ENCODE results near the gene UBE2D1. TPM values are rescaled to one million over a fixed set of nuclear protein-coding genes. Genes with fewer than 3 reads are reported as not detected.

Gene UBE2D1
- total and polyA plus RNA-seq, 9 of the 15 experiments (the other 6 are each of a cell fraction or from before 2014, with no cell fraction given) = 4.1 to 24.4 (median 12.3) TPM

GRCh38 chr10:58341422-58341821 lies 6.6 kb downstream of the UBE2D1 start:
- H3K27ac ChIP-seq (ENCODE audit: extremely low read depth, low read depth, low read length) = no peak overlapping the region
- H3K36me3 ChIP-seq (ENCODE audit: control insufficient read depth, insufficient read depth, low read length) = no peaks in the 10 kb centered on the region; the same call in 2 of the 3 replicates
- intact Hi-C loops (cut with micrococcal nuclease) = no loop called here
- no peaks in the 10 kb centered on the region for H4K20me1 ChIP-seq (replicated peaks; ENCODE audit: control insufficient read depth, insufficient read depth, low read length)
- H3K79me2 ChIP-seq (ENCODE audit: control insufficient read depth, insufficient read depth, low read length) = peaks cover 20% of the 10 kb centered on the region; the same call in 2 of the 3 replicates
- DNase-seq (ENCODE audit: extremely low read depth in 1 of 4, low spot score in 3 of 4) (no peak), FAIRE-seq (no peak), ATAC-seq (no peak)
- TF ChIP-seq KHSRP (IDR thresholded peaks at IDR 0.05) (no peak), HNRNPLL (IDR thresholded peaks at IDR 0.05; ENCODE audit: low read depth, low read length, poor library complexity, severe bottlenecking) (no peak), MYC (IDR thresholded peaks at IDR 0.05; ENCODE audit: low read depth, low read length) (no peak), MYC (CRISPR knock-in tag; IDR thresholded peaks at IDR 0.05; ENCODE audit: borderline replicate concordance, low read depth) (no peak), LEF1 (IDR thresholded peaks at IDR 0.05) (no peak), STAT5B (CRISPR knock-in tag; IDR thresholded peaks at IDR 0.05) (no peak), HEY1 (CRISPR knock-in tag; IDR thresholded peaks at IDR 0.05; ENCODE audit: borderline replicate concordance) (no peak), FOXA3 (CRISPR knock-in tag; conservative IDR thresholded peaks at IDR 0.05 in 1 of 2, IDR thresholded peaks at IDR 0.05 in 1 of 2) (no peak)
- TF ChIP-seq, protein P1, sequence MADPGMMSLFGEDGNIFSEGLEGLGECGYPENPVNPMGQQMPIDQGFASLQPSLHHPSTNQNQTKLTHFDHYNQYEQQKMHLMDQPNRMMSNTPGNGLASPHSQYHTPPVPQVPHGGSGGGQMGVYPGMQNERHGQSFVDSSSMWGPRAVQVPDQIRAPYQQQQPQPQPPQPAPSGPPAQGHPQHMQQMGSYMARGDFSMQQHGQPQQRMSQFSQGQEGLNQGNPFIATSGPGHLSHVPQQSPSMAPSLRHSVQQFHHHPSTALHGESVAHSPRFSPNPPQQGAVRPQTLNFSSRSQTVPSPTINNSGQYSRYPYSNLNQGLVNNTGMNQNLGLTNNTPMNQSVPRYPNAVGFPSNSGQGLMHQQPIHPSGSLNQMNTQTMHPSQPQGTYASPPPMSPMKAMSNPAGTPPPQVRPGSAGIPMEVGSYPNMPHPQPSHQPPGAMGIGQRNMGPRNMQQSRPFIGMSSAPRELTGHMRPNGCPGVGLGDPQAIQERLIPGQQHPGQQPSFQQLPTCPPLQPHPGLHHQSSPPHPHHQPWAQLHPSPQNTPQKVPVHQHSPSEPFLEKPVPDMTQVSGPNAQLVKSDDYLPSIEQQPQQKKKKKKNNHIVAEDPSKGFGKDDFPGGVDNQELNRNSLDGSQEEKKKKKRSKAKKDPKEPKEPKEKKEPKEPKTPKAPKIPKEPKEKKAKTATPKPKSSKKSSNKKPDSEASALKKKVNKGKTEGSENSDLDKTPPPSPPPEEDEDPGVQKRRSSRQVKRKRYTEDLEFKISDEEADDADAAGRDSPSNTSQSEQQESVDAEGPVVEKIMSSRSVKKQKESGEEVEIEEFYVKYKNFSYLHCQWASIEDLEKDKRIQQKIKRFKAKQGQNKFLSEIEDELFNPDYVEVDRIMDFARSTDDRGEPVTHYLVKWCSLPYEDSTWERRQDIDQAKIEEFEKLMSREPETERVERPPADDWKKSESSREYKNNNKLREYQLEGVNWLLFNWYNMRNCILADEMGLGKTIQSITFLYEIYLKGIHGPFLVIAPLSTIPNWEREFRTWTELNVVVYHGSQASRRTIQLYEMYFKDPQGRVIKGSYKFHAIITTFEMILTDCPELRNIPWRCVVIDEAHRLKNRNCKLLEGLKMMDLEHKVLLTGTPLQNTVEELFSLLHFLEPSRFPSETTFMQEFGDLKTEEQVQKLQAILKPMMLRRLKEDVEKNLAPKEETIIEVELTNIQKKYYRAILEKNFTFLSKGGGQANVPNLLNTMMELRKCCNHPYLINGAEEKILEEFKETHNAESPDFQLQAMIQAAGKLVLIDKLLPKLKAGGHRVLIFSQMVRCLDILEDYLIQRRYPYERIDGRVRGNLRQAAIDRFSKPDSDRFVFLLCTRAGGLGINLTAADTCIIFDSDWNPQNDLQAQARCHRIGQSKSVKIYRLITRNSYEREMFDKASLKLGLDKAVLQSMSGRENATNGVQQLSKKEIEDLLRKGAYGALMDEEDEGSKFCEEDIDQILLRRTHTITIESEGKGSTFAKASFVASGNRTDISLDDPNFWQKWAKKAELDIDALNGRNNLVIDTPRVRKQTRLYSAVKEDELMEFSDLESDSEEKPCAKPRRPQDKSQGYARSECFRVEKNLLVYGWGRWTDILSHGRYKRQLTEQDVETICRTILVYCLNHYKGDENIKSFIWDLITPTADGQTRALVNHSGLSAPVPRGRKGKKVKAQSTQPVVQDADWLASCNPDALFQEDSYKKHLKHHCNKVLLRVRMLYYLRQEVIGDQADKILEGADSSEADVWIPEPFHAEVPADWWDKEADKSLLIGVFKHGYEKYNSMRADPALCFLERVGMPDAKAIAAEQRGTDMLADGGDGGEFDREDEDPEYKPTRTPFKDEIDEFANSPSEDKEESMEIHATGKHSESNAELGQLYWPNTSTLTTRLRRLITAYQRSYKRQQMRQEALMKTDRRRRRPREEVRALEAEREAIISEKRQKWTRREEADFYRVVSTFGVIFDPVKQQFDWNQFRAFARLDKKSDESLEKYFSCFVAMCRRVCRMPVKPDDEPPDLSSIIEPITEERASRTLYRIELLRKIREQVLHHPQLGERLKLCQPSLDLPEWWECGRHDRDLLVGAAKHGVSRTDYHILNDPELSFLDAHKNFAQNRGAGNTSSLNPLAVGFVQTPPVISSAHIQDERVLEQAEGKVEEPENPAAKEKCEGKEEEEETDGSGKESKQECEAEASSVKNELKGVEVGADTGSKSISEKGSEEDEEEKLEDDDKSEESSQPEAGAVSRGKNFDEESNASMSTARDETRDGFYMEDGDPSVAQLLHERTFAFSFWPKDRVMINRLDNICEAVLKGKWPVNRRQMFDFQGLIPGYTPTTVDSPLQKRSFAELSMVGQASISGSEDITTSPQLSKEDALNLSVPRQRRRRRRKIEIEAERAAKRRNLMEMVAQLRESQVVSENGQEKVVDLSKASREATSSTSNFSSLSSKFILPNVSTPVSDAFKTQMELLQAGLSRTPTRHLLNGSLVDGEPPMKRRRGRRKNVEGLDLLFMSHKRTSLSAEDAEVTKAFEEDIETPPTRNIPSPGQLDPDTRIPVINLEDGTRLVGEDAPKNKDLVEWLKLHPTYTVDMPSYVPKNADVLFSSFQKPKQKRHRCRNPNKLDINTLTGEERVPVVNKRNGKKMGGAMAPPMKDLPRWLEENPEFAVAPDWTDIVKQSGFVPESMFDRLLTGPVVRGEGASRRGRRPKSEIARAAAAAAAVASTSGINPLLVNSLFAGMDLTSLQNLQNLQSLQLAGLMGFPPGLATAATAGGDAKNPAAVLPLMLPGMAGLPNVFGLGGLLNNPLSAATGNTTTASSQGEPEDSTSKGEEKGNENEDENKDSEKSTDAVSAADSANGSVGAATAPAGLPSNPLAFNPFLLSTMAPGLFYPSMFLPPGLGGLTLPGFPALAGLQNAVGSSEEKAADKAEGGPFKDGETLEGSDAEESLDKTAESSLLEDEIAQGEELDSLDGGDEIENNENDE (IDR thresholded peaks at IDR 0.05; ENCODE audit: low read depth, low read length) = no peak
- H3K9me3 ChIP-seq (replicated peaks; ENCODE audit: control insufficient read depth, insufficient read depth, low read depth, low read length) = no peaks in the 10 kb centered on the region
- BruUV-seq (replicated peaks) = no TSS peak
- H3K27me3 ChIP-seq (ENCODE audit: control insufficient read depth in 2 of 2, insufficient read depth in 2 of 2, low read length in 2 of 2) = no peaks in the 10 kb centered on the region
- H3K4me1 ChIP-seq (replicated peaks in 1 of 2; ENCODE audit: control insufficient read depth in 2 of 2, insufficient read depth in 2 of 2, low read length in 2 of 2) = no peaks in the 10 kb centered on the region
- WGBS (ENCODE audit: insufficient coverage, low coverage, missing lambda C conversion rate) = 64% methylated on average over 4 of the region's 4 CpGs
- in situ Hi-C loops (cut with MboI) = no loop called here
- ChIA-PET CTCF (ENCODE audit: low intra/inter-chr PET ratio) (no interaction called here), POLR2A (interaction anchor here (1.2 kb wide), 1 partner anchor 73 kb away, joined by 3 read pairs; the partner anchor contains the start of gene CISD1)
- no peak overlapping the region for H3K4me2 ChIP-seq (ENCODE audit: insufficient read depth, low read length)
- H3K9ac ChIP-seq (ENCODE audit: insufficient read depth in 1 of 2, low read depth in 2 of 2, low read length in 2 of 2) = no peak overlapping the region
- H3K4me3 ChIP-seq = no peak overlapping the region
- peaks cover 4% of the 10 kb centered on the region for H3K9me1 ChIP-seq (ENCODE audit: control insufficient read depth, insufficient read depth, low read length)
- H2AFZ ChIP-seq (ENCODE audit: low read depth, low read length) = no peak overlapping the region

Measured in K562 (cell line).